ENCODE measurements around the gene MAP6D1. TPM values are rescaled to one million over a fixed set of nuclear protein-coding genes. Genes with fewer than 3 reads are reported as not detected.

Gene MAP6D1
- total RNA-seq, 4 donors from 2014 or later: 0.35 to 4.9 (median 2.4) TPM

DNA sequence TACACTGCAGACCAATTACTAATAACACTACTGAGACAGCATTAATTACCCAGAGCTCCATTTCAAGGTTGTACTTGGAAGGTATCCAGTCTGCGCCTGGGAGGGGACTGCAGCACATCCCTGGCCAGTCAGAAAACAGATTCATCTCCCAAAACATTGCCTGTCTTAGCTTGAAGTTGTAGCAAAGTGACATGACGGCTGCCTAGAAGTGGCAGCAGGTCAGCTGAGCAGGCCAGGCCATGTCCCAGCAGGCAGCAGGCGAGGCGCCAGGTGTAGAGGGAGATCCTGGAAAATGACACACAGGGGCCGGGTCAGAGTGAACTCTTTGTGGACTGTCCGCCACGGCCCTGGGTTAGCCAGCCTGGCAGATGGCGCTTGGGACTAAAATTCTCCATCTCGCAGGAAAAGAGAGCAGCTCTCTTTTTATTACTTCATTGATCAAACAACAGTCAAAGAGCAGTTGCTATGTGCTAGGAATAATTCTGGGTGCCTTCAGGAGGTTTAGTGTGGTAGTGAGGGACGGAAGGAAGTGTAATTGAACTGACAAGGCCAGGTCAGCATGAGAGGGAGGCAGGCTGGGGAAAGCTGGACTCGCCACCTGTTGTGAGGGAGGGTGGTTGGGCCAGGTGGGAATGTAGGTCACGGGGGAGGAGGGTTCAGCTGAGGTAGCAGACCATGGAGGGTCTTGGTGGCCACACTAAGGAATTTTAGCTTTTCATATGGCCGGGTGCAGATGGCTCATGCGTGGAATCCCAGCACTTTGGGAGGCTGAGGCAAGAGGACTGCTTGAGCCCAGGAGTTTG is 1.3 kb upstream of the MAP6D1 start:
- WGBS, 2 donors (ENCODE audit: low coverage in 1 of 2): 88 to 89% methylated on average over 8 of the region's 14 CpGs
- no peaks in the 10 kb centered on the region for H3K27me3 ChIP-seq
- H3K27ac ChIP-seq: no peak overlapping the region
- peaks cover 0 to 19% (median 9%) of the 10 kb centered on the region in 3 donors for H3K4me1 ChIP-seq
- TF ChIP-seq POLR2A (IDR thresholded peaks at IDR 0.05): no peak
- TF ChIP-seq CTCF (IDR thresholded peaks at IDR 0.05): no peak
- no peak for TF ChIP-seq POLR2AphosphoS5 (IDR thresholded peaks at IDR 0.05)
- TF ChIP-seq EP300 (IDR thresholded peaks at IDR 0.05): no peak
- peaks cover 0 to 39% of the 10 kb centered on the region in 2 donors for H3K36me3 ChIP-seq
- ATAC-seq: no peak
- no peak overlapping the region for H3K4me3 ChIP-seq
- H3K9me3 ChIP-seq: no peaks in the 10 kb centered on the region

DNA sequence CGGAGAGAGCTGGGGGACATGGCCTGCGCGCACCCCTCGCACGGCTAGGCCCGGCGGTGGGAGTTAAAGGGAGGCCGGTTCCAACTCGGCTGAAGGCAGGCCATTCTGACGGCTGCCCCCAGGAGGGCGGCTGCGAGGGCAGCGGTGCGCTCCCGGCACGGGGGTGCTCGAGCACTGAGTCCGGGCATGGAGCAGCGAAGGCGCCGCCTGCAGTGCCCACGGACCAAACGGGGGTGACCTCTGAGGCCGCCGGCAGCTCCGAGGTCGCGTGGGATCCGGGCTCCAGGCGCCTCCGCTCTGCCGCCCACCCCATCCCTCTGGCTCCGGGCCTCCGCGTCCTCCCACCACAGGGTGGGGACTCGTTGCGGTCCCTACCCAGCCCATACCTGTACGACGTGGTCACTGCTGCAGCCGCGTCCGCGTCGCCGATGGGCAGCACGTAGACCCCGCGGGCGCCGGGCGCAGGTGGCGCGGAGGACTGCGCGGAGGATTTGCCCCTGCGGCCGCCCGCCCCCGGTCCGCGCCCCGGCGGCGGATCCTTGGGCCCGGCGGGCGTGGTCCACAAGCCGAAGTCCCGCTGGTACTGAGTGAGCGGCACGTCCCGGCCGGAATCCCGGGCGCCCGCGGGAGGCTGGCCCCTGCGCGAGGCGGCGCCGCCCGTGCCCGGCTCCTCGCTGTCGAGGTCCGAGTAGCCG is 469 bp downstream of the MAP6D1 start:
- Histone ChIP-seq H3K27ac (peak overlapping the region in 1 of 4 donors; percentile 68), H3K4me1 (peaks cover 0 to 19% (median 9%) of the 10 kb centered on the region in 3 donors), H3K4me3 (peak overlapping the region; percentile 35 to 70), H3K9me3 (no peaks in the 10 kb centered on the region), H3K36me3 (peaks cover 0 to 24% of the 10 kb centered on the region in 2 donors), H3K27me3 (no peaks in the 10 kb centered on the region)
- WGBS, 2 donors (ENCODE audit: low coverage in 1 of 2): 0% methylated on average over 3 of the region's 88 CpGs; no CpG with 5 or more reads in 1 of the 2 donors
- ATAC-seq: peak; percentile 47
- TF ChIP-seq POLR2AphosphoS5 (IDR thresholded peaks at IDR 0.05): no peak
- no peak for TF ChIP-seq CTCF (IDR thresholded peaks at IDR 0.05)
- TF ChIP-seq EP300 (IDR thresholded peaks at IDR 0.05): no peak

- Histone ChIP-seq H3K36me3 (peaks cover 0 to 17% of the 10 kb centered on the region in 2 donors), H3K4me1 (peaks cover 0 to 19% (median 9%) of the 10 kb centered on the region in 3 donors), H3K27ac (no peak overlapping the region), H3K27me3 (no peaks in the 10 kb centered on the region), H3K4me3 (no peak overlapping the region), H3K9me3 (no peaks in the 10 kb centered on the region)
- TF ChIP-seq POLR2AphosphoS5 (IDR thresholded peaks at IDR 0.05): no peak
- no peak for TF ChIP-seq CTCF (IDR thresholded peaks at IDR 0.05)
- no peak for TF ChIP-seq POLR2A (IDR thresholded peaks at IDR 0.05)
- TF ChIP-seq EP300 (IDR thresholded peaks at IDR 0.05): no peak
- 68 to 79% methylated on average over 4 to 5 of the region's 5 CpGs for WGBS, 2 donors (ENCODE audit: low coverage in 1 of 2)
- ATAC-seq: no peak
Observed at GRCh38 chr3:183823963-183824362, 1.4 kb downstream of the MAP6D1 start.

GRCh38 chr3:183822631-183823030 is 2.7 kb downstream of the MAP6D1 start:
- Histone ChIP-seq H3K4me3 (no peak overlapping the region), H3K4me1 (peaks cover 0 to 19% (median 9%) of the 10 kb centered on the region in 3 donors), H3K36me3 (peaks cover 0 to 6% of the 10 kb centered on the region in 2 donors), H3K9me3 (no peaks in the 10 kb centered on the region), H3K27ac (no peak overlapping the region), H3K27me3 (no peaks in the 10 kb centered on the region)
- WGBS, 2 donors (ENCODE audit: low coverage in 1 of 2): 28% methylated on average over 2 of the region's 13 CpGs; no CpG with 5 or more reads in 1 of the 2 donors
- TF ChIP-seq POLR2A (IDR thresholded peaks at IDR 0.05) (no peak), EP300 (IDR thresholded peaks at IDR 0.05) (no peak), POLR2AphosphoS5 (IDR thresholded peaks at IDR 0.05) (no peak), CTCF (IDR thresholded peaks at IDR 0.05) (no peak)
- no peak for ATAC-seq
